GM21786 (cell line): ENCODE results near the gene TSHZ1.

Experiments
- ATAC-seq: cut with Tn5 transposase; IDR thresholded peaks from one replicate; pipeline ENCODE4 v1.9.1; 2021; ENCODE audit not compliant: unreplicated experiment

The TSHZ1 gene

GRCh38 chr18:75220551-75221355 is 10.2 kb downstream of the TSHZ1 start:
- no peak for ATAC-seq

GRCh38 chr18:75221397-75221796 is 10.8 kb downstream of the TSHZ1 start:
- no peak for ATAC-seq

DNA sequence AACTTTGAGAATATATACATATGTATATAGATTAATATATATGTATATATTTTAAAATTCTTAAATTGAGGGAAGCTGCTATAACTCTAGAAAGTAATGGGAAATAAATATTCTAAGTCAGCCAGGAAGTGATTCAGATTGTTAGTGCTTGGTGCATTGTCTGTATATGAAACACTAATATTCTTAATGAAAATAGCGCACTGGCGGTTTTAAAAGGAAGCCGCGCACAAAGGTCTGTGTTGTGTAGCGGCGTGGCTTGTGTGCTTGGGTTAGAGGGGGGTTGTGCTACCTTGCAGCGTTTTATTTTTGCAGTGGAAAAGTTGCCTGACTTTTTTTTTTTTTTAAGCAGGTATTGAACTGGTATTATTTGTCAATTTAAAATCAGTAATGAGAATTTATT is 11.3 kb downstream of the TSHZ1 start:
- no peak for ATAC-seq

- no peak for ATAC-seq
Measured at GRCh38 chr18:75222407-75222806, 11.8 kb downstream of the TSHZ1 start.

GRCh38 chr18:75223687-75224347 is 13.2 kb downstream of the TSHZ1 start:
- ATAC-seq: no peak

DNA sequence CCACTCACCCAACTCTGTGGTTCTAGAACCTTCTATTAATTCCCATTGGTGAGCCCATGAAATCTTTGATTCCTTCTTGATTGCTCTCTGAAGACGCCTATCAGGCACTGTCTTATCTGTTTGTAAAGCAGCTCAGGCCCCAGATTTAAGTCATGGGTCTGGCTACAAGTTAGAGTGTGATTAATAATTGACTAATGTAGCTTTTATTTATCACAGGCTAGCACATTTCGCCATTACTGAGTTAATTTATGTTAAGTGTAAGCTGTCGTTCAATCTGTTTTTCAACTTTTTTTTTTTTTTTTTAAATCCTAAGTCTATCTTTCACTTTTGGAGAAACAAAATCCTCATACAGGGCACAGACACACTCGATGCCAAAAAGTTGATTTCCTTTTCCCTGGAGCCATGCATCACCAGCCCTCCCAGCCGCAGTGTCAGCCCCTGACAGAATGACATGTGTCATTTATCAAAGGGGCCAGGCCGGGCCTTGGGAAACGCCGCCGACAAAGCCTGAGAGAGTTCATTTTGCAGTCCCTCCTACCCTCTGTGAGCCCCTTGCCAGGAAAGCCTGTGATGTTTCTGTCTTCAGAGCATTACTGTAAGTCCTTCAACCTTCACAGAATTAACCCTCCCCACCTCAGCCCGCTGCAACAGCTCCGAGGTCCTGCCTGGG is 15.8 kb downstream of the TSHZ1 start:
- no peak for ATAC-seq

DNA sequence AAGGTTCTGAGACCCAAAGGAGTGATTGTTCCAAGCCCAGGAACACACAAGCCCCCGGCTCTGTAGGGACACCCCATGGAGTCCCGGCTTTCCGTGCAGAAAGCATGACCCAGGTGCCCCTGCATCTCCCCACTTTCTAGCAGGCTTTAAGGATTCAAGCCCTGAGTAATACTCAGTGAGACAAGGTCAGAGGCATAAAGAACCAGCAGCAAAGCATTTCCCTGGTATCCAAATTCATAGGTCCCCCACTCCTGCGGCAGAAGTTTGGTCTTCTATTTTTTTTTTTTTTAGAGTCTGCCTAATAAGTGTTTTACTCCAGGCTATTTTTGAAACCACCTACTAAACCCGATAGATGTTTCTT is 16.3 kb downstream of the TSHZ1 start:
- ATAC-seq: no peak

DNA sequence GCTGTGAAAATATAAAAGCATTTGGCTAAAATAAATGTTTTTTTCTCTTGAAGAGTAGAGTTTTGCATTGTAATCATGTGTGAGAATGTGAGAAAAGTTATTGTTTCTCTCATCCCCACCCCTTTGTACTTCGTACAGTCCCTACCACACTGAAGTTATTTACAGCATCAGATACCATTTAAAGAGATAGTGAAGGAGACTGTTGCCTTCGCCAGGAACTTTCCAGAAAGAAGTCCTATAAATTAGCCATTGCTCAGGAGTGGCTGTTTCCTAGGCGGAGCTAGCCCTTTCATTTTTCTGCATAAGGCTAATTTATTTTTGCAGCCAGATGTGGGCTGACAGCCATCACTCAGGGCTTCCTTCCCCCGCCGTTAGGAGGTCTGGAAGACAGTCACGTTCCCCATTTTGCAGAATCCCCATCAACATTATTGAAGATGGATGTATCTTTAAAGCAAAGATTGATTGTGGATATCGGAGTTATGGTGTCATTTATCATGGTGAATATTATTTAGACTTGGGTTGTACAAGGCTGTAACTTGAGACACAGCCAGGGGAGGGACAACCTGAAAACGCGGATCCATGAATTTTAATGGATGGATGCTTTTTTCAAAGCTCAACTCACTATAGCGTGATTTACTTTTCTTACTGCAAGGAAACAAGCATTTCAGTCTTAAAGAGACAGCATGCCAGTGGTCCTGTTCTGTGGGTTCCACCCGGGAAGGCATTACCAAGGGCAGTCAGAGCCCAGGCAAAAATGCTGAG is 17.1 kb downstream of the TSHZ1 start:
- ATAC-seq: no peak

DNA sequence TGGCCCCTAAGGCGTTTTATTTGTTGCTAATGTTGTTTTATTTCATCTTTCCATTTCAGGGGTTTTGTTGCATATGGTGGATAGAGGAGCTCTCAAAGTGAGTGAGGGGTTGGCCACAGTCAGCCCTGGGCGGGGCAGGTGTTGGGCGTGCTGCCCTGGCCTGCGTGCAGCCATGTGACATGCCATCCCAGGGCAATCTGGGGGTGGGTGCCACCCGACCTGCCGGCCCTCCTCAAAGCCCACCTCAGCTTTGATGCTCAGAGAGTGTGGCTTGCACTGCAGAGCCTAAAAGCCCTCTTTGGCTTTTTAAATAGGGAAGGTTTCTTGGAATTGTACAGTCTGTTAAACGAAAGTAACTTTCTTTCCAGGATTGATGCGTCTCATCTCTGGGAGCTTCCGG is 18.4 kb downstream of the TSHZ1 start:
- ATAC-seq: no peak

DNA sequence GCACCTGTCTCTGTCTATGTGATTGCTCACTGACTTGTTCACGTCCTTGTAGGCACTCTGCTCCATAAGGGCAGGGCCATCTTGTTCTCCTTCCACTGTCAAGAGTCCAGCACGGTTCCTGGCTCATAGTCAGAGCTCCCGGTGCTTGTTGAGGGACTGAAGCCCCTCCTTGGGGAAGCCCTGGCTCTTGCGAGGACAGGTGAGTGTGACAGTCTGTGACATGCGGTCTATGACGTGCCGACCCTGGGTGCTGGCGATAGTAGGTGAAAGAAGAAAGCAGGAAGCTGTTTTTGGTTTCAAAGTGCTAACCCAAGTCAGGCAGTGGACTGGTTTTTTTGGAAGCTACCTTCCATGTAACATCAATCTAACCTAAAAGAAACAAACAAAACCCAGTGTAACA is 18.8 kb downstream of the TSHZ1 start:
- ATAC-seq: no peak

GRCh38 chr18:75230163-75231052 is 19.8 kb downstream of the TSHZ1 start:
- no peak for ATAC-seq

- no peak for ATAC-seq
Measured at GRCh38 chr18:75231053-75231406, 20.4 kb downstream of the TSHZ1 start.

DNA sequence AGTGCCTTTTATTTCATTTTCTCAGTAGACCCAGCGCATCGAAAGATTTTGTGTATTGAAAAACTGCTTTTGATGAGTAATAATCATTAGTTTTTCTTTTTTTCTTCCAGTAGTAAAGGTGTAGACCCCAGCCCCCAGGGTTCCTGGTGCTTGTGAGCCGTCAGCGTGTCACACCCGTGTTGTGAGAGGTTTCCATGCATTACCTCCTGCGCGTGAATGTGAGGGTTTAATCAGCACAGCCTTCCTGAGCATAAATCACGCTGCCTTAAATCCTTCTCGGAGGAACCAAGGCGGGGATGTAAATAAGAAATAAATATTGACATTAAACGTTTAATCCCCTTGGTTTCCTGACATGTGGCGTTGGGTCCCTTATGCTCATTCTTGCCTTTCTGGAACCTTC is 24.3 kb downstream of the TSHZ1 start:
- ATAC-seq: no peak

- no peak for ATAC-seq
Measured at GRCh38 chr18:75235896-75236295, 25.3 kb downstream of the TSHZ1 start.

GRCh38 chr18:75238100-75238499 is 27.5 kb downstream of the TSHZ1 start:
- no peak for ATAC-seq

GRCh38 chr18:75238786-75239185 is 28.2 kb downstream of the TSHZ1 start:
- no peak for ATAC-seq

DNA sequence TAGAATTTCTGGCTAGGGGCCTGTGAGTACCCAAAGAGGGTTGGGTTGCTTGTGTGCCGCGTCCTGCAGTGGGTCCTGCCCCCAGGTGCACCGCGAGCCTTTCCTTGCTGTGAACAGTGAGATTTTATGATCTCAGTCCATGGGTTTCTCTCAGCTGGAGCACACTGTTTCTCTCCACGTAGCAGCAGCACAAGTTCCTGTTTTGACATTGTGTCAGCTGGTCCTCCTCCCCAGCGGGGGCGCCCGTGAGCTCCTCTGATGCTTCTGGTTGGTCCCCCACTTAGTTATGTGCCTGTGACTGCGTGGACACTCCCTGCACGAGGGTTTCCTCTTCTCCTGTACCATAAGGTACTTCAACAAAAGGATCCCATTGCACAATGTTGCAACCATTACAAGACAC is 29.8 kb downstream of the TSHZ1 start:
- no peak for ATAC-seq

DNA sequence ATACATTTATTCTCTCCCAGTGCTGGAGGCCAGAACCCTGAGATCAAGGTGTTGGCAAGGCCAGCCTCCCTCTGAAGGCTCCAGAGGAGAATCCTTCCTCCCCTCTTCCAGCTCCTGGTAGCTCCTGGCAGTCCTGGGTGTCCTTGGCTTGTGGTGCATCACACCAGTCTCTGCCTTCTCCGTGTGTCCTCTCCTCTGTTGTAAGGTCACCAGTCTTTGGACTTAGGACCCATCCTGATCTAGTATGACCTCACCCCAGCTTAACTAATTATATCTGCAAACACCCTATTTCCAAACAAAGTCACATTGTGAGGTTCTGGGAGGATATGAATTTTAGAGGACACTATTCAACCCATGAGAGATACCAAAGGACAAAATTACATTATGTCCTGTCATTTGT is 31.1 kb downstream of the TSHZ1 start:
- ATAC-seq: no peak

DNA sequence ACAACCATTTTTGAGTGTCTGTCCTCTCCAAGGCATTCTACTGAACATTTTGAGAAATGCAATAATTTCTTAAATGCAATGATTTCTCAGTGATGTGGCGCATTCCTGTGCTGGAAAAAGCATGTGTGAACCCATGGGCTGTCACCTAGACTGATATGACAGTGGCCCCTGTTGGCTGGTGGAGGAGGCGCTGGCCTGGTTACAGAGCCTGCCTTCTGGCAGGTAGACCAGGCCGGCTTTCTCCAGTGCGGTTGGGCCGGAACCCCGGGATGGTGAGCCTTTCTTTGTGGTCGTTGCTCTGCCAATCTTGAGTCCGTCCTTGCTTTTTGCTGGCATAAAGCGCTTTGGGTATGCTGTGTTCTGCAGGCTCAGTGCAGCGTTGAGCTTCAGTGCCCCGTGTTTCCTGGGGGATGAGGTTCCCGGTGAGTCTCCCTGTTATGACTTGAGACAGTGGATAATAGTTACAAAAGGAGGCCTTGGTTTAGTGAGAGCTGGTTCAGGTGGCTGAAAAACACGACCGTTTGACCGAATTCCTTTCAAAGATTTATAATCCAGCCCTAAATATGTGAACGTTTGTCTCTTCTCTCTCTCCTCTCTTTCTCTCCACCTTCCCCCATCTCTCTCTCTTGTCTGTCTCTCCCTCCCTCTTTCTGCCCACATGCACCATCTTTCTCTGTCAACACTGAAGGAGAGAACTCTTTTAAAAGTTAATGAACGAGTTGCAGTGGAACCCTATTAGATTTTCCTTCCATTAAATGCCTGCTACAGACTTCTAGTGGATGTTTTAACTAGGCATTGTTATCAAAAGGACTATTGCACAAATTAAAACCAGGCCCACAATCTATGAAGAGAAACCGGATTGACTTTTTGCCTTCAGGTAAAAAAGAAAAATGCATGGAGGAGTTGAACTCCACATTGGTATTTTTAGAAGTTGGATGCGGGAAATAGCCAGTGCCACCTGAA is 34.0 kb downstream of the TSHZ1 start:
- no peak for ATAC-seq
